SU-DHL-6 (cell line): ENCODE results near the gene GOLGA6L24.
"Not testable (repeated sequence)": the region's sequence is repeated elsewhere in the genome, so short reads cannot be mapped to it uniquely, and the experiment has no call there.

Source experiments
- EZH2phosphoT487 ChIP-seq: fragments of 200-600 bp; sonication (generic), shearing (Covaris generic); conservative IDR thresholded peaks from 2 replicates; pipeline ENCODE4 v1.6.1; 2018; ENCODE audit warnings: mild to moderate bottlenecking, antibody characterized with exemption, low read length, moderate library complexity, mixed read lengths
- TF ChIP-seq, protein P1 (sequence below): fragments of 200-600 bp; sonication (generic); IDR thresholded peaks from one replicate; pipeline ENCODE4 v1.5.1; 2017; ENCODE audit warnings: antibody characterized with exemption, mild to moderate bottlenecking, low read length, moderate library complexity; ENCODE audit not compliant: insufficient read depth, poor library complexity, severe bottlenecking

DNA sequence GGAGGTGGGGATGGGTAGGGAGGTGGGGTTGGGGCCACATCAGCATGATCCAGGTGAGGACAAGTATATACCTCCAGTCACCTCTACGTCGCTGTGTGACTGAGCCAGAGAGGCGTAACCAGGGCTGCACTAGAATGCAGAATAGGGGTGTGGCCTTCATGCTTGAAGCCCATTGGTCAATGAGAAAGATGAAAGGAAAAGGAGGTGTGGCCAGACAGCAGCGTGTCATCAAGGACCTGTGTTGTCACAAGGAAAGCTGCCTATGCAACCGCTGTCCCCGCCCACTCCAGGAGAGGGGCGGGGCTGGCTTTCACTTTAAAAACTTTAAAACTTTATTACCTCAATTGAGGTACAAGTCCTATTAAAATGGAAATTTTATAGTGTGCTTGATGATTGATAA lies at the start of gene GOLGA6L24:
- TF ChIP-seq, protein P1, sequence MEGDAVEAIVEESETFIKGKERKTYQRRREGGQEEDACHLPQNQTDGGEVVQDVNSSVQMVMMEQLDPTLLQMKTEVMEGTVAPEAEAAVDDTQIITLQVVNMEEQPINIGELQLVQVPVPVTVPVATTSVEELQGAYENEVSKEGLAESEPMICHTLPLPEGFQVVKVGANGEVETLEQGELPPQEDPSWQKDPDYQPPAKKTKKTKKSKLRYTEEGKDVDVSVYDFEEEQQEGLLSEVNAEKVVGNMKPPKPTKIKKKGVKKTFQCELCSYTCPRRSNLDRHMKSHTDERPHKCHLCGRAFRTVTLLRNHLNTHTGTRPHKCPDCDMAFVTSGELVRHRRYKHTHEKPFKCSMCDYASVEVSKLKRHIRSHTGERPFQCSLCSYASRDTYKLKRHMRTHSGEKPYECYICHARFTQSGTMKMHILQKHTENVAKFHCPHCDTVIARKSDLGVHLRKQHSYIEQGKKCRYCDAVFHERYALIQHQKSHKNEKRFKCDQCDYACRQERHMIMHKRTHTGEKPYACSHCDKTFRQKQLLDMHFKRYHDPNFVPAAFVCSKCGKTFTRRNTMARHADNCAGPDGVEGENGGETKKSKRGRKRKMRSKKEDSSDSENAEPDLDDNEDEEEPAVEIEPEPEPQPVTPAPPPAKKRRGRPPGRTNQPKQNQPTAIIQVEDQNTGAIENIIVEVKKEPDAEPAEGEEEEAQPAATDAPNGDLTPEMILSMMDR = not testable (repeated sequence)
- TF ChIP-seq EZH2phosphoT487 = not testable (repeated sequence)
